Fibroblast of the aortic adventitia (primary cell): ENCODE data around the gene RAPGEF6. TPM values are rescaled to one million over a fixed set of nuclear protein-coding genes. Genes with fewer than 3 reads are reported as not detected.

Experiments
- DNase-seq: peaks from one replicate; pipeline ENCODE4 v3.0.0-alpha.2; 2010; ENCODE audit warnings: low read depth
- H3K4me3 ChIP-seq: 2 replicates; pipeline ENCODE4 v1.5.1; 2011; ENCODE audit warnings: low read depth, mild to moderate bottlenecking, control low read depth, low read length, moderate library complexity
- small RNA-seq: library from RNA; depleted of rRNA; stranded (forward); fragments of <200 nt; gene quantifications from one replicate; pipeline ENCODE3, GENCODE V24; 2012
- total RNA-seq: library from RNA; depleted of rRNA; stranded (reverse); fragments of >200 nt; gene quantifications from 2 replicates; pipeline ENCODE4 v1.2.3, GENCODE V29; 2012; ENCODE audit warnings: low replicate concordance
- TF ChIP-seq, protein P1 (sequence below): IDR thresholded peaks from 2 replicates; pipeline ENCODE4 v1.5.1; 2011; ENCODE audit warnings: mild to moderate bottlenecking, low read length, control low read depth, inconsistent platforms; ENCODE audit not compliant: insufficient read depth

The RAPGEF6 gene
- total RNA-seq, 1 donor, result 17.5 TPM

DNA sequence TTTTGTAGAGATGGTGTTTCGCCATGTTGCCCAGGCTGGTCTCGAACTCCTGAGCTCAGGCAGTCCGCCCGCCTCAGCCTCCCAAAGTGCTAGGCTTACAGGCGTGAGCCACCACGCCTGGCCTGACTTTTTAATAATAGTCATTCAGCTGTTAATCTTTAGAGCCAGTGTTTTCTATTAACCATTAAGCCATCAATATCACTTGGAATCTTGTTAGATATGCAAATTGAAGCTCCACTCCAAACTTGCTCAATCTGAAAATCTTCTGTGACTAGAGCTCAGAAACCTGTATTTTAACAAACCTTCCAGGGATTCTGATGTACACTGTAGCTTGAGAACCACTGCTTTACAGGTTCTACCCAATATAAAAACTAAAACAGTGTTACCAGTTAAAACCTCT lies 257.7 kb downstream of the RAPGEF6 start:
- TF ChIP-seq, protein P1, sequence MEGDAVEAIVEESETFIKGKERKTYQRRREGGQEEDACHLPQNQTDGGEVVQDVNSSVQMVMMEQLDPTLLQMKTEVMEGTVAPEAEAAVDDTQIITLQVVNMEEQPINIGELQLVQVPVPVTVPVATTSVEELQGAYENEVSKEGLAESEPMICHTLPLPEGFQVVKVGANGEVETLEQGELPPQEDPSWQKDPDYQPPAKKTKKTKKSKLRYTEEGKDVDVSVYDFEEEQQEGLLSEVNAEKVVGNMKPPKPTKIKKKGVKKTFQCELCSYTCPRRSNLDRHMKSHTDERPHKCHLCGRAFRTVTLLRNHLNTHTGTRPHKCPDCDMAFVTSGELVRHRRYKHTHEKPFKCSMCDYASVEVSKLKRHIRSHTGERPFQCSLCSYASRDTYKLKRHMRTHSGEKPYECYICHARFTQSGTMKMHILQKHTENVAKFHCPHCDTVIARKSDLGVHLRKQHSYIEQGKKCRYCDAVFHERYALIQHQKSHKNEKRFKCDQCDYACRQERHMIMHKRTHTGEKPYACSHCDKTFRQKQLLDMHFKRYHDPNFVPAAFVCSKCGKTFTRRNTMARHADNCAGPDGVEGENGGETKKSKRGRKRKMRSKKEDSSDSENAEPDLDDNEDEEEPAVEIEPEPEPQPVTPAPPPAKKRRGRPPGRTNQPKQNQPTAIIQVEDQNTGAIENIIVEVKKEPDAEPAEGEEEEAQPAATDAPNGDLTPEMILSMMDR, result no peak
- H3K4me3 ChIP-seq, result no peak overlapping the region
- no peak for DNase-seq

GRCh38 chr5:131375351-131375750 lies 259.7 kb downstream of the RAPGEF6 start:
- no peak for DNase-seq
- no peak overlapping the region for H3K4me3 ChIP-seq
- TF ChIP-seq, protein P1, result no peak

Small RNAs within 50 kb of the gene (small RNA-seq; reads per million reads assigned to genes)
- not detected for gene RF02271

Other genes with a start within 250 kb of the RAPGEF6 start
- 99.9 and 125 TPM in 2 replicates for gene FNIP1, start 161.8 kb upstream of the RAPGEF6 start, total RNA-seq